NB4 (cell line): ENCODE measurements around the gene SLC9A1.
"Not testable (repeated sequence)": the region's sequence is repeated elsewhere in the genome, so short reads cannot be mapped to it uniquely, and the experiment has no call there.

ENCODE experiments used
- DNase-seq: peaks from one replicate; pipeline ENCODE4 v3.0.0; 2010; ENCODE audit warnings: low read depth
- H3K4me3 ChIP-seq: one replicate; pipeline ENCODE4 v1.5.1; 2011; ENCODE audit warnings: mild to moderate bottlenecking, low read depth, low read length, moderate library complexity
- MYC ChIP-seq: IDR thresholded peaks from 2 replicates; pipeline ENCODE4 v1.6.1; 2011; ENCODE audit warnings: low read depth, low read length
- POLR2A ChIP-seq: IDR thresholded peaks from 2 replicates; pipeline ENCODE4 v1.6.1; 2011; ENCODE audit warnings: mild to moderate bottlenecking; ENCODE audit not compliant: insufficient read length; ENCODE audit errors: extremely low read depth
- TF ChIP-seq, protein P1 (sequence below): IDR thresholded peaks from one replicate; pipeline ENCODE4 v1.5.1; 2012; ENCODE audit warnings: low read depth, low read length
- TF ChIP-seq, protein P2 (sequence below): IDR thresholded peaks from 2 replicates; pipeline ENCODE4 v1.6.1; 2011; ENCODE audit warnings: low read depth, low read length

SLC9A1 gene

DNA sequence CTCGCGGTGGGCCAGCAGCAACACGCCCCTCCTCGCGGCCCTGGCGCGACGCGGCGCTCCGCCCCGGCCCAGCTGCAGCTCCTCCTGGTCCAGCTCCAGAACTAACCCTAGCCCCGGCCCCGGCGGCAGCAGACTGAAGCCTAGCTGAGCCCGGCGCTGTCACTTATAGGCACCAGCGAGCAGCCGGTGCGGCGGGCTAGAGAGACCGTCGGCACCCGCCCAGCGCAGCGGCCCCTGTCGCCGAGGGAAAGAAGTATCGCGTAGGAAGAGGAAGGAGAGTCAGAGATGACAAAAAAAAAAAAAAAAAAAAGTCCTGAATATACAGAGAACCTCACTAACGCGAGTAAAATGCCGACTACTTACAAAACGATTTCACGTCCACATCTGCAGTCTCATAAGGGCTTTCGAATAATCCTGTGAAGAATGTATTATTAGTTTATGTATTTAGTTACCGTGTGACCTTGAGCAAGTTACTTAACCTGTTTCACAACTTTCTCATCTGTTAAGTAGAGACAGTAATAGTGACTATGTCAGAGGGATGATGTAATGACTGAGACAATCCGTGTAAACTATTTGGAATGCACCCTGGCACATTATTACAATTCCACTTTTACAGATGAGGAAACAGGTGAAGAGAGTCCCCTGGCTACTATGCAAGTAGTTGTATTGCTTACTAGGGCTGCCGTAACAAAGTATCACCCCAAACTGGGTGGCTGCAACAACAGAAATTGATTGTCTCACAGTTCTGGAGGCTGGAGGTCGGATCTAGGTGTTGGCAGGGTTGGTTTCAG, at the start of gene SLC9A1:
Gene SLC9A1 (minus strand): TSS at position 135 of the 791 bp plus-strand sequence. CDS start 791 bp downstream, outside the sequence.
- DNase-seq: peak; percentile 93

DNA sequence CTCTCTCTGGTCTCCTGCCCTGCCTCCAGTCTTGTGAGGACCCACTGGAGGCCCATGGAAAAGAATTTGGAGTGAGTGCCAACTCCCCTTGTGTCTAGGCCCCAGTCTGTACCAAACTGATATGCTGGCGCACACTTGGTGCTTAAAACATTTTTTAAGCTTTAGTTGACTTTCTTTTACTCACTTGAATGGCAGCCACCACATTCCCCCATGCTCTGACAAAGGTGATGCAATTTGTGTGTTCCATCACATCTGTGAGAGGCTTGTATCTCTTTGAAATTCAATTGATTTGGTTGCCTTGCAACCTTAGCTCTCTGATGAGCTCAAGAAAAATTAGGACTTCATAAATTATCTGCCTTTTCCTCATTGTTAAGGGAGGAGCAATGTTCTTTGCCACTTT, 49.0 kb upstream of the SLC9A1 start:
- no peak overlapping the region for H3K4me3 ChIP-seq
- TF ChIP-seq, protein P1, sequence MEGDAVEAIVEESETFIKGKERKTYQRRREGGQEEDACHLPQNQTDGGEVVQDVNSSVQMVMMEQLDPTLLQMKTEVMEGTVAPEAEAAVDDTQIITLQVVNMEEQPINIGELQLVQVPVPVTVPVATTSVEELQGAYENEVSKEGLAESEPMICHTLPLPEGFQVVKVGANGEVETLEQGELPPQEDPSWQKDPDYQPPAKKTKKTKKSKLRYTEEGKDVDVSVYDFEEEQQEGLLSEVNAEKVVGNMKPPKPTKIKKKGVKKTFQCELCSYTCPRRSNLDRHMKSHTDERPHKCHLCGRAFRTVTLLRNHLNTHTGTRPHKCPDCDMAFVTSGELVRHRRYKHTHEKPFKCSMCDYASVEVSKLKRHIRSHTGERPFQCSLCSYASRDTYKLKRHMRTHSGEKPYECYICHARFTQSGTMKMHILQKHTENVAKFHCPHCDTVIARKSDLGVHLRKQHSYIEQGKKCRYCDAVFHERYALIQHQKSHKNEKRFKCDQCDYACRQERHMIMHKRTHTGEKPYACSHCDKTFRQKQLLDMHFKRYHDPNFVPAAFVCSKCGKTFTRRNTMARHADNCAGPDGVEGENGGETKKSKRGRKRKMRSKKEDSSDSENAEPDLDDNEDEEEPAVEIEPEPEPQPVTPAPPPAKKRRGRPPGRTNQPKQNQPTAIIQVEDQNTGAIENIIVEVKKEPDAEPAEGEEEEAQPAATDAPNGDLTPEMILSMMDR: no peak
- no peak for TF ChIP-seq POLR2A
- no peak for TF ChIP-seq MYC
- TF ChIP-seq, protein P2, sequence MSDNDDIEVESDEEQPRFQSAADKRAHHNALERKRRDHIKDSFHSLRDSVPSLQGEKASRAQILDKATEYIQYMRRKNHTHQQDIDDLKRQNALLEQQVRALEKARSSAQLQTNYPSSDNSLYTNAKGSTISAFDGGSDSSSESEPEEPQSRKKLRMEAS: no peak
- DNase-seq: no peak

More for the DNA sequence above, at the start of gene SLC9A1:
- TF ChIP-seq, protein P2: peak; percentile 34; the same call in 1 of the 2 replicates
- TF ChIP-seq, protein P1: peak; percentile 61
- TF ChIP-seq POLR2A (peak; percentile 98), MYC (no peak)
- H3K4me3 ChIP-seq: peak within 1 kb of the TSS; percentile 70

DNA sequence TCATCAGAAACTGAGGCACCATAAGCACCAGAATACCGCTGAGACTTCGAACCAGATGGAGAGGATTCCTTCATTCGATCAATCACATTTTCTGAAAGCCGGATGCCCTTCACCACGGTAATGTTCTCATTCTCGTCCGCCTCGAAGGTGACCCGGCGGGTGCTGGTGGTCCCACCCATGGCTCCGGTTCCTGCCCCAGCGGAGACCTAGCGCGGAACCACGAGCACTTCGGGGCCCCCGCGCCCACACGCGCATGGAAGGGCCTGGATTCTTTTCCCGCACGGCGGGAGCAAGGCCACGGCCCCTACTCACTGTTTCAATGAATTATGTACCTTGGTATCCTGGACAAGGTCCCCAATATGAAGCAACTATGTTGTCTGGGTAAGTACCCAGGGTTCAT, 46.4 kb upstream of the SLC9A1 start:
- H3K4me3 ChIP-seq: no peak overlapping the region
- TF ChIP-seq, protein P2: no peak
- TF ChIP-seq POLR2A (no peak), MYC (no peak)
- TF ChIP-seq, protein P1: no peak
- no peak for DNase-seq

DNA sequence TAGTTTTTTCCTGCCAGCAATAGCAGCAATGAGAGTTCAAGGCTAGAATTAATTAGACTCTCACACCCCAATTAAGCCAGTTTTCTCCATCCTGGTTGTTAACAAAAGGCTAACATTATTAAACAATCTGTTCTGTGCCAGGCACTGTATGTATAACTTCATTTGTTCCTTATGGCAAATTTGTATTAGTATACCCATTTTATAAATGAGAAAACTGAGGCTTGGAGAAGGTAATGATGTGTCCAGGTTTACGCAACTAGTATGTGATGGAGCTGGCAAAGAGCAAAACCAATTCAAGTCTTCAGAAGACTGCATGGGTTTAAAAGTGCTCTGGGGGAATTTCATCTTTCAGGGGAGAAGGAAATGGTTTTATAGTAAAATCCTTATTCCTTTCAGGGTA, 38.3 kb upstream of the SLC9A1 start:
- DNase-seq: no peak
- TF ChIP-seq POLR2A (no peak), MYC (no peak)
- TF ChIP-seq, protein P1: no peak
- H3K4me3 ChIP-seq: no peak overlapping the region

DNA sequence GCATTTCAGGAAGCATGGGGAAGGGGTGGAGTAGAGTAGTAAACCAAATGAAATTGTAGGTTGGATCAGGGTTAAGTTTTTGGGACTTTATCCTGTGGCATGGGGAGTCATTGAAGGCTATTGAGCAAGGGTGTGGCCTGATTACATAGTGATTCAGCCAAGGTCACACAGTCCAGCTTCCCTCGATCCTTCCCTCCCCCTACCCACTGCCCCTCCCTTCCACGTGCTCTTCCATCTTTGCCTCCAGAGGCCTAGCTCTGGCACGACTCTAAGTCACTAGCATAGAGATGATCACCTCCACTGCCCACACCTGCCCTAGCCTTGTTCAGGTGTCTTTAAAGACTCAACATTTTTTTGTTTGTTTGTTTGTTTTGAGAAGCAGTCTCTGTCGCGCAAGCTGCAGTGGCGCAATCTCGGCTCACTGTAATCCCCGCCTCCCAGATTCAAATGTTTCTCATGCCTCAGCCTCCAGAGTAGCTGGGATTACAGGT, 37.2 kb upstream of the SLC9A1 start:
- no peak overlapping the region for H3K4me3 ChIP-seq
- DNase-seq: peak; percentile 33
- TF ChIP-seq POLR2A (no peak), MYC (no peak)
- TF ChIP-seq, protein P2: no peak
- TF ChIP-seq, protein P1: no peak

DNA sequence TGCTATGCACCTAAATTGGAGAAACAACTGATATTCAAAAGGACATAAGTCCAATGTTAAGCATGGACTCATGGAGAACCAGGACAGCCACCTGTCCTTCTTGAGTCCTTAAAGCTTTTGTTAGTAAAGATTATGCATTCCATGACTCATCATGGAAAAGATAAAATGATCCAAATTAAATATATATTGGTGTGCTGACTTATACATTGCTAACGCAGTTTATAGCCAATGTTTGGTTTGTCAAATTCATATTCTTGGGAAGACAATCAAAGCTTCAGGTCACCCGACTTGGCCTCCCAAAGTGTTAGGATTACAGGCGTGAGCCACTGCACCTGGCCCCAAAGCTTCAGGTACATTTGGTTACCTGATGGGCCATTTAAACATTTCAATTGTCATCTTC, 29.7 kb upstream of the SLC9A1 start:
- DNase-seq, H3K4me3 ChIP-seq: not testable (repeated sequence)
